Activated CD8-positive, alpha-beta T cell treated with anti-CD3 and anti-CD28 coated beads for 36 hours (primary cell): Measurements from ENCODE around the gene UBASH3B. TPM values are rescaled to one million over a fixed set of nuclear protein-coding genes. Genes with fewer than 3 reads are reported as not detected.

Experiments
- ATAC-seq: fragments of 200-7000 bp; cut with Tn5 transposase; one replicate; pipeline ENCODE4 v1.10.0; 2021; ENCODE audit warnings: mild to moderate bottlenecking, moderate library complexity
- CTCF ChIA-PET: fragments of 350-600 bp; sonication (Branson Sonifier 250); formaldehyde crosslinking; loops from one replicate; lab custom pipeline; 2021; ENCODE audit warnings: antibody characterized with exemption; lab: Charles Lee
- POLR2A ChIA-PET: fragments of 350-600 bp; sonication (Branson Sonifier 250); formaldehyde crosslinking; loops from one replicate; lab custom pipeline; 2021; ENCODE audit warnings: antibody characterized with exemption; lab: Charles Lee
- DNase-seq: peaks from one replicate; pipeline ENCODE4 v3.0.0-alpha.2; 2020
- H3K27ac Mint-ChIP-seq: one replicate; pipeline ENCODE4 v1.8.0; 2021; ENCODE audit warnings: mild to moderate bottlenecking, mixed read lengths
- H3K27me3 Mint-ChIP-seq: one replicate; pipeline ENCODE4 v1.8.0; 2021; ENCODE audit warnings: mixed read lengths
- H3K36me3 Mint-ChIP-seq: one replicate; pipeline ENCODE4 v1.8.0; 2021; ENCODE audit warnings: low read depth, mixed read lengths
- H3K4me1 Mint-ChIP-seq: one replicate; pipeline ENCODE4 v1.8.0; 2021; ENCODE audit warnings: low read depth, mixed read lengths
- H3K4me3 Mint-ChIP-seq: one replicate; pipeline ENCODE4 v1.8.0; 2021; ENCODE audit warnings: mild to moderate bottlenecking, moderate library complexity, mixed read lengths
- H3K9me3 Mint-ChIP-seq: one replicate; pipeline ENCODE4 v1.8.0; 2021; ENCODE audit warnings: mixed read lengths
- CTCF ChIP-seq: fragments of 200-600 bp; IDR thresholded peaks from one replicate; pipeline ENCODE4 v1.8.0; 2022; ENCODE audit warnings: antibody characterized with exemption, mild to moderate bottlenecking
- intact Hi-C: fragments of 100-400 bp; cut with micrococcal nuclease; formaldehyde crosslinking; loops from one replicate; pipeline ENCODE4 v1.10.0; 2022
- total RNA-seq, 2 experiments: library from RNA; stranded (reverse); gene quantifications; one replicate each; pipeline ENCODE4 v1.2.3, GENCODE V29; 2021

Gene UBASH3B
- total RNA-seq, 2 experiments from 2014 or later = 36.1 to 40.6 TPM

- TF ChIP-seq CTCF = no peak
- no peak overlapping the region for H3K4me3 Mint-ChIP-seq
- H3K27me3 Mint-ChIP-seq = no peaks in the 10 kb centered on the region
- H3K9me3 Mint-ChIP-seq = no peaks in the 10 kb centered on the region
- H3K27ac Mint-ChIP-seq = peak overlapping the region; percentile 18
- no peaks in the 10 kb centered on the region for H3K36me3 Mint-ChIP-seq
- CTCF ChIA-PET = interaction anchor here (2.2 kb wide), 2 partner anchors 13 to 113 kb away, joined by 7 to 9 read pairs; no protein-coding TSS in a partner anchor
- H3K4me1 Mint-ChIP-seq = no peaks in the 10 kb centered on the region
- DNase-seq (no peak), ATAC-seq (no peak)
- intact Hi-C loops = no loop called here
- POLR2A ChIA-PET = interaction anchor here (7.2 kb wide), 1 partner anchor 14 kb away, joined by 38 read pairs; no protein-coding TSS in a partner anchor
Observed at GRCh38 chr11:122741613-122742300, 86.2 kb downstream of the UBASH3B start.

DNA sequence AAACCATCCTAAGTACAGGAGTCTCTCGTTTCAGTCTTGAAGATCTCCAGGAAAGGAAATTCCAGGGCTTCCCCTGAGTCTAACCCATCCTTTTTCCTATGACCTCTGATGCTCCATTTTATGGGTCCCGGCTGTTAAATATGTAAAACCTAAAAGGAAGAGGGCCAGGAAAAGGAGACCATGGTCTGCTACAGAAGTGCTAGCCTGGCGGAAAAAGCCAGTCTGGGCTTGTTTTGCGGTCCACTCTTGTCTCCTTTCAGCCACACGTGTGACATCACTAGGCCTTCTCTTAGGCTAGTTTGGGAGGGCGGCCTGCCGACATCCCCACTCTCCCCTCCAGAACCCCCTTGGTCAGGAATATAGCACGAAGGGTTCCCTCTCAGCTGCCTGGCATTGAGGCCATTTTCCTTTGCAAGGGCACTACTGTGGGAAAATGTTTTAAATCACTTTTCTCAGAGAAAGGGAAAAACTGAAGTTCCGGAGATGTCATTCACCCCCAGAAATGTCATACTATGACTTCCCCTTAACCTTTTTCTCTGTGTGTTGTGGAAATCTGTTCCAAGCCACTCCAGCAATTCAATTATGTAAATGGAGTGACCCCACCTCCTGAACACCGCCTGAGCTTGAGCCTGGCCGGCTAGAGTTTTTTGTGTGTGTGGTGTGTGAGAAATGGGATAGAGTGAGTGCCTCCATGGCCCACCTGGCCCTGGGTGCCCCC is 86.9 kb downstream of the UBASH3B start:
- POLR2A ChIA-PET = interaction anchor here (0.8 to 7.2 kb wide), 7 partner anchors 10 to 86 kb away, joined by 3 to 38 read pairs (median 10); partner anchors contain the start of gene UBASH3B
- CTCF ChIA-PET = interaction anchor here (0.9 to 4.7 kb wide), 5 partner anchors 9 to 46 kb away, joined by 3 to 49 read pairs (median 6); no protein-coding TSS in a partner anchor
- H3K4me1 Mint-ChIP-seq = no peaks in the 10 kb centered on the region
- ATAC-seq (no peak), DNase-seq (no peak)
- no peaks in the 10 kb centered on the region for H3K27me3 Mint-ChIP-seq
- no peak for TF ChIP-seq CTCF
- H3K4me3 Mint-ChIP-seq = no peak overlapping the region
- no peaks in the 10 kb centered on the region for H3K36me3 Mint-ChIP-seq
- peak overlapping the region; percentile 18 for H3K27ac Mint-ChIP-seq
- intact Hi-C loops = loop anchor here (1.0 kb wide), 1 partner anchor 20 kb away; no protein-coding TSS in a partner anchor
- no peaks in the 10 kb centered on the region for H3K9me3 Mint-ChIP-seq

GRCh38 chr11:122743097-122743741 is 87.7 kb downstream of the UBASH3B start:
- ATAC-seq = no peak
- Mint-ChIP-seq H3K27ac (no peak overlapping the region), H3K4me3 (no peak overlapping the region), H3K9me3 (no peaks in the 10 kb centered on the region), H3K36me3 (peaks cover 2% of the 10 kb centered on the region), H3K4me1 (no peaks in the 10 kb centered on the region), H3K27me3 (no peaks in the 10 kb centered on the region)
- intact Hi-C loops = loop anchor here (1.0 kb wide), 1 partner anchor 21 kb away; no protein-coding TSS in a partner anchor
- POLR2A ChIA-PET = interaction anchor here (0.7 to 7.2 kb wide), 14 partner anchors 8 to 87 kb away, joined by 3 to 38 read pairs (median 8); partner anchors contain the start of gene UBASH3B
- CTCF ChIA-PET = interaction anchor here (0.7 to 4.7 kb wide), 8 partner anchors 9 to 80 kb away, joined by 3 to 49 read pairs (median 4); no protein-coding TSS in a partner anchor
- no peak for DNase-seq
- no peak for TF ChIP-seq CTCF

- no peaks in the 10 kb centered on the region for H3K27me3 Mint-ChIP-seq
- ATAC-seq = peak; percentile 72
- intact Hi-C loops = loop anchor here (1.0 kb wide), 1 partner anchor 22 kb away; no protein-coding TSS in a partner anchor
Observed at GRCh38 chr11:122743949-122744348, 88.4 kb downstream of the UBASH3B start.

More at GRCh38 chr11:122743949-122744348, 88.4 kb downstream of the UBASH3B start:
- no peak for TF ChIP-seq CTCF
- Mint-ChIP-seq H3K9me3 (no peaks in the 10 kb centered on the region), H3K36me3 (peaks cover 3% of the 10 kb centered on the region), H3K27ac (no peak overlapping the region), H3K4me1 (no peaks in the 10 kb centered on the region), H3K4me3 (no peak overlapping the region)
- peak; percentile 95 for DNase-seq
- ChIA-PET POLR2A (interaction anchor here (0.7 to 7.2 kb wide), 13 partner anchors 9 to 996 kb away, joined by 3 to 38 read pairs (median 10); partner anchors contain the start of gene UBASH3B), CTCF (interaction anchor here (0.7 to 4.7 kb wide), 5 partner anchors 12 to 75 kb away, joined by 3 to 49 read pairs (median 6); no protein-coding TSS in a partner anchor)
